H1 (cell line): Measurements from ENCODE around the gene LRP1. TPM values are rescaled to one million over a fixed set of nuclear protein-coding genes. Genes with fewer than 3 reads are reported as not detected.

Experiments
- SRF ChIP-seq: IDR thresholded peaks from 2 replicates; pipeline ENCODE4 v1.6.1; 2011; ENCODE audit warnings: mild to moderate bottlenecking, low read depth, low read length, moderate library complexity
- polyA plus RNA-seq, 7 experiments: library from polyadenylated mRNA; depleted of rRNA in 3 of 7; stranded (reverse) in 5 of 7; unstranded in 2 of 7; fragments of >200 nt in 5 of 7; fragments of 200-250 nt in 2 of 7; gene quantifications; 1 replicate in 5 of 7; 2 replicates in 1 of 7; 4 replicates in 1 of 7; pipeline versions ENCODE4 v1.2.1 to v1.2.3, GENCODE V29; 2011 to 2013; ENCODE audit warnings: missing spikeins in 2 of 7, mixed read lengths in 2 of 7
- total RNA-seq: library from RNA; stranded (reverse); fragmentation: NEBNext Ultra II Directional; extraction: Animal tissue kit (Norgen Biotek cat#: 25700); gene quantifications from 2 replicates; pipeline ENCODE4 v1.2.1, GENCODE V29; 2021

The LRP1 gene
- total and polyA plus RNA-seq, 2 of the 8 experiments (the other 6 are each of a cell fraction or from before 2014, with no cell fraction given): 35.3 to 92.5 TPM

- no peak for TF ChIP-seq SRF
- TF ChIP-seq, all 59 proteins: peak for 0
These were observed 33.2 kb downstream of the LRP1 start (continued) for GRCh38 chr12:57161491-57161890.
